ENCODE measurements around the gene C19orf85. TPM values are rescaled to one million over a fixed set of nuclear protein-coding genes. Genes with fewer than 3 reads are reported as not detected.

C19orf85 gene
- polyA plus RNA-seq, 2 of the 4 experiments (the other 2 are of a cell fraction) = not detected

- ChIA-PET POLR2A (interaction anchor here (1.0 to 1.3 kb wide), 2 partner anchors 24 to 124 kb away, joined by 3 to 6 read pairs; partner anchors contain the start of genes ZNF628 and ZNF784), CTCF (interaction anchor here (0.7 to 5.7 kb wide), 9 partner anchors 12 to 411 kb away, joined by 3 to 219 read pairs (median 6); partner anchors contain the start of genes NAT14, SSC5D and ZNF865)
- Histone ChIP-seq H3K4me1 (no peaks in the 10 kb centered on the region), H3K4me2 (no peak overlapping the region), H3K27ac (no peak overlapping the region), H3K9me3 (peaks cover 9% of the 10 kb centered on the region; the same call in 1 of the 3 replicates), H3K4me3 (no peak overlapping the region)
- TF ChIP-seq REST (IDR thresholded peaks at IDR 0.05) (no peak), RAD21 (conservative IDR thresholded peaks at IDR 0.05 in 1 of 2, IDR thresholded peaks at IDR 0.05 in 1 of 2) (no peak), EP300 (IDR thresholded peaks at IDR 0.05) (no peak), HEYL (CRISPR knock-in tag; IDR thresholded peaks at IDR 0.05) (no peak), ZSCAN20 (CRISPR knock-in tag; IDR thresholded peaks at IDR 0.05) (no peak), USF2 (IDR thresholded peaks at IDR 0.05) (no peak), PBX3 (IDR thresholded peaks at IDR 0.05) (no peak), ATOH8 (CRISPR knock-in tag; IDR thresholded peaks at IDR 0.05; ENCODE audit: low read depth) (no peak), TFCP2L1 (CRISPR knock-in tag; IDR thresholded peaks at IDR 0.05) (no peak)
- ATAC-seq (no peak), FAIRE-seq (no peak), DNase-seq (ENCODE audit: low read depth in 1 of 2, low spot score in 1 of 2) (no peak)
- WGBS (ENCODE audit: missing lambda C conversion rate) = 87% methylated on average over 26 of the region's 26 CpGs
Measured at GRCh38 chr19:55500368-55500952, 35.9 kb upstream of the C19orf85 start.

- H3K4me2 ChIP-seq = no peak overlapping the region
- ChIA-PET POLR2A (interaction anchor here (1.5 kb wide), 1 partner anchor 13 kb away, joined by 3 read pairs; the partner anchor contains the start of gene NAT14), CTCF (interaction anchor here (0.7 to 17.3 kb wide), 11 partner anchors 9 to 356 kb away, joined by 3 to 194 read pairs (median 5); partner anchors contain the start of genes NAT14 and ZNF628)
- ATAC-seq (no peak), FAIRE-seq (peak; percentile 32), DNase-seq (ENCODE audit: low read depth in 1 of 2, low spot score in 1 of 2) (no peak)
- H3K9me3 ChIP-seq = 0 out of 3 replicates have a peak, but pooled peaks cover 3% of the 10 kb centered on the region
- no peak overlapping the region for H3K4me3 ChIP-seq
- H3K27ac ChIP-seq = no peak overlapping the region
- TF ChIP-seq KDM1A (IDR thresholded peaks at IDR 0.05; ENCODE audit: low read depth) (peak; percentile 37; the same call in 1 of the 2 replicates), PBX3 (IDR thresholded peaks at IDR 0.05) (no peak), ZFP36 (IDR thresholded peaks at IDR 0.05; ENCODE audit: borderline replicate concordance, partially characterized antibody) (peak; percentile 67)
- H3K4me1 ChIP-seq = no peaks in the 10 kb centered on the region
- WGBS (ENCODE audit: missing lambda C conversion rate) = 66% methylated on average over 2 of the region's 2 CpGs
Measured at GRCh38 chr19:55498246-55498840, 33.8 kb upstream of the C19orf85 start.
